Hair follicle dermal papilla cell (primary cell): Measurements from ENCODE around the gene FAM171A1. TPM values are rescaled to one million over a fixed set of nuclear protein-coding genes. Genes with fewer than 3 reads are reported as not detected.

Experiments used
- small RNA-seq: library from RNA; depleted of rRNA; stranded (forward); fragments of <200 nt; gene quantifications from one replicate; pipeline ENCODE3, GENCODE V24; 2012
- total RNA-seq: library from RNA; depleted of rRNA; stranded (reverse); fragments of >200 nt; gene quantifications from 2 replicates; pipeline ENCODE4 v1.2.3, GENCODE V29; 2012

Gene FAM171A1
- total RNA-seq, result 18.2 and 22.1 TPM in 2 replicates

DNA sequence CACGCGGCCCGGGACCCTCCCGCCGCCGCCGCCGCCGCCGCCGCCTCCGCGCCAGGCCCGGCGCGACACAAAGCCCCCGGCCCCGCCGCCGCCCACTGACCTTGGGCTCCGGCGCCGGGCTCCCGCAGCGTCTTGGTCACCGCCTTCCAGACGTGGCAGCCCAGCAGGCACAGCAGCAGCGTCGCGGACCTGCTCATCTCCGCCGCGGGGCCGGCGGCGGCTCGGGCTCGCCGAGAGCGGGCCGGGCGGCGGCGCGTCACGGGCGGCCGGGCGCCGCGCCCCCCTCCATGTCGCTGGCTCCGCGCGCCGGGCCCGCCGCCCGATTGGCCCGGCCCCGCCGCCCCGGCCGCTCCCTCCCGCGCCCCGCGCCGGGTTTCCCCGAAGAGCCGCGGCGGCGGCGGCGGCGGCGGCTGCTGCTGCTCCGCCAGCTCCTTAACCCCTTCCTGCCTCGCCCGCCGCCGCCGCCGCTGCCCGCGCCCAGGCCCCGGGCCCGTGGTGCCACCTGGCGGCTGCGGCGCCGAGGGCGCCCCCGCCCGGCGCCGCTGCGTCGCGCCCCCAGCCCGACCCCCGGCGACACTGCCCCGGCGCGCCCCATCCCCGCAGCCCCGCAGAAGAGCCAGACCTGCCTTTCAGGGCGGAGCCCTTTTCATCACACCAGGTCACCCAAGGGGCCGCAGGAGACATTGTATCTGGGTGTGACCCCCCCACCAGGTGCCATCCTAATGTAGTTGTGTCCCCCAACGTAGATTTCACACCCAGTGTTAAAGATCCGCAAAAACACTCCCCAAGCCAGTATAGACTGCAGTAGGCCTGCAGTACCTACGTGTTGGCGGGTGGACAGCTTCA lies at the start of gene FAM171A1:
FAM171A1 (minus strand) TSS at position 434 of the 846 bp plus-strand sequence; CDS start at position 197, 237 bp downstream.

GRCh38 chr10:15168291-15168785 lies 202.8 kb downstream of the FAM171A1 start, which contains the start of gene NMT2:
Gene NMT2 (minus strand): TSS chr10:15168693. CDS start chr10:15168612, 81 bp downstream.

Small RNAs within 50 kb of the gene (small RNA-seq; reads per million reads assigned to genes)
- gene AL590365.1, result not detected

Other genes with a start within 250 kb of the FAM171A1 start
- 20.6 and 20.8 TPM in 2 replicates for gene NMT2, start 202.6 kb downstream of the FAM171A1 start, total RNA-seq